Measurements from ENCODE around the gene AMPH.

Gene AMPH

DNA sequence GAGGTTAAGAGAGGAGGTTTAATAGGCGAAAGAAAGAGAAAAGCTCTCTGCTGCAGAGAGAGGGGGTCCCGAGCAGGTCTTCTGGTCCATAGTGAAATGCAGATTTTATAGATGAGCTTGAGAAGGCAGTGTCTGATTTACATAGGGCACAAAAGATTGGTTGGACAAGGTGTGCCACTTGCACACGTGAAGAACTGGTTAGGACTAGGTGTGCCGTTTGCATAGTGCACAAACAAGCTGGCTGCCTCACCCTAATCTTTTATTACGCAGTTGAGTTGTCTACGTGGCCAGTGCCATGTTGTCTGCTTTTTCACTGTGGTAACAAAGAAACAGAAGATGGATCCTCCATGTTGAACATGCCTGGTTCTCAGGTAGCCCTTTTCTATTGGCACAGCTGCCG is 82.6 kb downstream of the AMPH start:
- in situ Hi-C loops (cut with HindIII; ENCODE audit: low sequenced_read_pairs) = no loop called here

DNA sequence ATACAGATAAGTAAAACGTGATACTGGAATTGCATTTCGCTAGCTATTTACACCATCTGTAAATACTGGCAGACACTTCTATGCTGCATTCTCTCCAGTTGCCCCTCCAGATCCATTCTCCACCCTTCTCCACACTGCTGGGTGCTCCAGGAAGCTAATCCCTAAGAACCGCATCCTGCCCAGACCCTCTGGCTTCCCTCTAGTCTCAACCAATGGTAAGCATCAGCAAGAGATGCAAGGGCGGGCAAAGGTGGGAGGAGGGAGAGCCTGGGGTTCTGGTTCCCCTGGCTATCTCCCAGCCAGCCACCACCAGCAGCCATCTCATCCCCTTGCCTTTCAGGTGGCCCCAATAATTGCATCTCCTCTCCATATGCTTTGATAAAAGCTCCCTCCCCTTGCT is 84.4 kb downstream of the AMPH start:
- in situ Hi-C loops (cut with HindIII; ENCODE audit: low sequenced_read_pairs) = no loop called here

DNA sequence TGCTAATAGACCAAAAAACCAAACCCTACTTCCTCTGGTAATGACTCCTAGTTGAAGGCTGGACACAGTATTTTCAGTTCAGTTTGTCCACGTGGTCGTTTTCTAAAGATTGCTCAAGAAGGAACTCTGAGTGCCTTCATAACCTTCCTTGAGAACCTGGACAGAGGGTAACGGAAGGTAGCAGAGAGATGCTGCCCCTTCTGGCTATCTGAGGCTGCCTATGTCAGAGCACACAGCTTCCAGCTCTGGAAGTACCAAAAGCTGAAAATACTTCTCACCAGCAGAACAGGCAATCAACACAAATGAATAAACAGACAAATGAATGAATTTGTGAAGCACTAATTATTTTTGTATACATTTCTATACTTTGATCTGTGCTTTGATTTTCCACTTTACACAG is 85.2 kb downstream of the AMPH start:
- in situ Hi-C loops (cut with HindIII; ENCODE audit: low sequenced_read_pairs) = no loop called here

DNA sequence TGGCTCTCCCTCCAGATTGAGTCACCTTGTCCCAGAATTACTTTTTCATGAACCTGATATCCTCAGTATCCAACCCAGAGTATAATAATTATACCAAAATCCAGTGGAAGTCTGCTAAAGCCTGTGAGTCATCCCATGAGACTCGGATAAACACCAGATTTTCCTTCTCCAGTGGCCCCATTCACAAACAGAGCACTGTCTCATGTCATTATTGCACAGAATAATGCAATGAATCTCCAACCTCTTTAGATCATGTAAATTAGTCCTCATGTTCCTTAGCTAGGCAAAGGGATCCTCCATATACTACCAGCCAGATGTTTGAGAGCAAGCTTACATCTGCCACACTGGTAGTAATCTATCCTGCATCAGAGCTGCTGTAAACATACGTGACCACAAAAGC is 89.0 kb downstream of the AMPH start:
- in situ Hi-C loops (cut with HindIII; ENCODE audit: low sequenced_read_pairs) = no loop called here

DNA sequence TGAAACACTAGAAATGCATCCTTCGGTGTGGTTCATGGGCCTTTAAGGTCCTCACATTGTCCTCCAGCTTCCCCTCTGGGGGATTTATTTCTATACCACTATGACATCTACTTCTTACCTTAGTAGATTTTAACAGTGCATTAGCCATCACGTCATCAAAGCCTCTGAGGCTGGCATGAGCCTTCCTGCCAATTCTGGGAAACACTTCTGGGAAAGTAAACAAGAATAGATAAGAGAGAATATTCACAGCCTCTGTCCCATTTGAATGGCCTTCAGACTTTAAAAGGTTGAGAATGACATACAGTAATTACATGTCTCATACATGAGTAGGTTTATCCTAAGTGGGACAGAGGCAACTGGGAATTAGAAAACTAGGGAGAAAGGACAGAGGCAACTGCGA is 89.7 kb downstream of the AMPH start:
- in situ Hi-C loops (cut with HindIII; ENCODE audit: low sequenced_read_pairs) = no loop called here

DNA sequence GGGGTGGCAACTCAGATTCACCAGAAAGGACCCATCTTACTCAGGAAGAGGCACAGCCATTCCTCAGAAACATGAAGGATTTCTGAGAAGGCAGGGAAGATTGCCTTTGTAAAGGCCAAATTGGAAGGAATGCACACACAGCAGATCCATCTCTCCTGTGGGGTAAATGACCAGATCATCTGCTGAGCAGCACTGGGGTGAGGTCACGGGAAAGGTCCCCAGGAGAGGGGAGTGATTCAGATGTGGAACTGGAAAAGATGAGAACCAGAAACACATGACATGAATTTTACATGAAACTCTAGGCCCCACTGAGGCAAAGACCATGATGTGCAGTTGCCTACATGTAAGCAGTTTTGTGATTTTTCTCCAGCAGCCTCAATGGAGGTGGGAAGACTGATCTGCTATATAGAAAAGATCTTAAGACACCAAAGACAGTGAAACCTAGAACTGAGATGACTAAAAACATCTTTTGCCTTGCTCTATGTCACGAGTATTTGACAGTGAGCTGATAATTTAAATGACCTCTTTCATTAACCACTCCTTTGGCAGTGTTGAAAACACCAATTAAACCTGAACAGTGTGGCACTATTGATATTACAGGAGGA is 91.6 kb downstream of the AMPH start:
- in situ Hi-C loops (cut with HindIII; ENCODE audit: low sequenced_read_pairs) = no loop called here

DNA sequence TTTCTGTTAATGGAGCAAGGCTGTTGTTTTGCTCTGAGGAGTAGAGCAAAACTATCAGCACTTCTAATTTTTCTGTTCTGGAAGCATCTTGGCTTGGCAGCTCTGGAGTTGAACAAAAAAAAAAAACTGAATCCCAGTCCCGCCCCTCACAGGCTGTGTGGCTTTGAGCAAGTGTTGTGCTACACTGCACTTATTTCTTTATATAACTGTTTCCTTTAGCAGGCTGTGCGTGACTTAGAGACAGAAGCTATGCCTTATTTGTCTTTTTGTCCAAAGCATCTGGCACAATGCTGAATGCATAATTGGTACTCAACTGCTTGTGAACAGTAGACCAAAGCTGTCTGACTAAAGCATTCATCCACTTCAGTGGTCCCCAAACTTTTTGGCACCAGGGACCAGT is 96.1 kb downstream of the AMPH start:
- in situ Hi-C loops (cut with HindIII; ENCODE audit: low sequenced_read_pairs) = no loop called here

DNA sequence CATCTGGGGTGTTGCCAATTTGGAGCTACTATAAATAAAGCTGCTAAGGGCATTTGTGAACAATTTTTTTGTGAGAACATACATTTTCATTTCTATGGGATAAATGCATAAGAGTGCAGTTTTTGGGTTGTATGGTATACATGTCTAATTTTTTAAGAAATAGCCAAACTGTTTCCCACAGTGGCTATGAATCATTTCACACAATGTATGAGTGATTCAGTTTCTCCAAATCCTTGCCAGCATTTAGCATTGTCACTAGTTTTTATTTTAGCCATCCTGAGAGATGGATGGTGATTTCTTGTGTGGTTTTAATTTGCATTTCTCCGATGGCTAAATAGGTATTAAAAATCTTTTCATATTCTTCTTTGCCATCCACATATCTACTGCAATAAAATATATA is 105.3 kb downstream of the AMPH start:
- in situ Hi-C loops (cut with HindIII; ENCODE audit: low sequenced_read_pairs) = no loop called here

DNA sequence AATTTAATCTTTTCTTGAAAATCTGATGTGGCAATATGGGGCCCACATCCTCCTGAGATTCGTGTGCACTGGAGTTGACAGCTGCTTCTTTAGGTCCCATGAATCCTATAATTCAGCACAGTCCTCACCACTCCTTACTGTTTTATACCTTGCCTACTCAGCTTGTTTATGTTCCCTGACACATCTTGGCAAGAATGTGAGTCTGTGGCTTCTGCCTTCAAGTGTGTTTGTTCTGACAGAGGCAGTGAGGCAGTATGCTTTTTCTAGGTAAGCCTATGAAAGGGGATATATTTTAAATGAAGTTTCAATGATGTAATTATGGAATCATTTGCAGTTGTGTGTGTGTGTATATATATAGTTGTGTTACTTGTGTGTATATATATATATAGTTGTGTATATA is 106.4 kb downstream of the AMPH start:
- in situ Hi-C loops (cut with HindIII; ENCODE audit: low sequenced_read_pairs) = no loop called here

DNA sequence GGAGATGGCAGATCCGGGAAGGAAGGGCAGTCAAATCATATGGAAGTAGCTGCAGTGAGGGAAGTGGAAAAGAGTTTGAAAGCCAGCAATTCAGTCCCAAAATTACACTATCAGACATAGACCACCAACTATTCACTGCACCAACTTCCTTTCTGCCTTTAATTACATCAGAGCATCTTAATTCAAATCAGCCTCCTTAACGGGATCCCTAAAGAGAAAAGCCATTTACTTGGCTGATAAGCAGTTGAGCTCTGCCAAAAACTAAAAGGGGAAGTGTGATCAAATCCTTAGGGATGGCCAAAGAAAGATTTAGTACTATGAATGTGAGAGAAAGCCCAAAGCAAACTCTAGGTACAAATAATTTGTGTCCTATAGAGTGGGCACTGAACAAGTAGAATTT is 110.4 kb downstream of the AMPH start:
- in situ Hi-C loops (cut with HindIII; ENCODE audit: low sequenced_read_pairs) = no loop called here

DNA sequence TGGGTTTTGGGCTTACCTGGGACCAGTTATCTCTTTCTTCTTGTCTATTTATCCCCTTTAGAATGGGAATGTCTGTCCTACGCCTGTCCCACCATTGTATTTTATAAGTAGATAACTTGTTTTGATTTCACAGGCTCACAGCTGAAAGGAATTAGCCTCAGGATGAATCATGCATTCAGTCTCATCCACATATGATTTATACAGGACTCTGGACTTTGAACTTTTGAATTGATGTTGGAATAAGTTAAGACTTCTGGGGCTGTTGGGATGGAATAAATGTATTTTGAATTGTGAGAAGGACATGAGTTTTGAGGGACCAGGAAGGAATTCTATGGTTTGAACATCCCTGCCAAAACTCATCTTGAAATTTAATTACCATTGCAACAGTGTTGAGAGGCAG is 112.6 kb downstream of the AMPH start:
- in situ Hi-C loops (cut with HindIII; ENCODE audit: low sequenced_read_pairs) = no loop called here

DNA sequence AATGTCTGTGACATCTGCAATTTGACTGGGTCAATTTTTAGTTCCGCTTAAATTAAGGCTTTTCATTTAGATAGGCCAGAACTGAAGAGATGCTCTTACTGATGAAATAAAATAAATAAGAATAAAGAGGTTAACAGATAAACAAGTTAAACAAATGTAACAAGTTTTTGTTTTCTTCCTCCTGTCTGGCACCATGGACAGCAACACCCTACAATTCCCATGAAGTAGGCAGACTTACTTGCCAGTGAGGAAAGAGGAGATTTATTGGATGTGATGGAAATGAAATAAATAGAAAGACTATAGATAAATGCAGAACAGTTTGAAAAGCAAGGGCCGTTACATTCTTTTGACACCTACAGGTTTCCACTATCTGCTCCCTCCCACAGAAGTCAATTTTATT is 118.5 kb downstream of the AMPH start:
- in situ Hi-C loops (cut with HindIII; ENCODE audit: low sequenced_read_pairs) = no loop called here

DNA sequence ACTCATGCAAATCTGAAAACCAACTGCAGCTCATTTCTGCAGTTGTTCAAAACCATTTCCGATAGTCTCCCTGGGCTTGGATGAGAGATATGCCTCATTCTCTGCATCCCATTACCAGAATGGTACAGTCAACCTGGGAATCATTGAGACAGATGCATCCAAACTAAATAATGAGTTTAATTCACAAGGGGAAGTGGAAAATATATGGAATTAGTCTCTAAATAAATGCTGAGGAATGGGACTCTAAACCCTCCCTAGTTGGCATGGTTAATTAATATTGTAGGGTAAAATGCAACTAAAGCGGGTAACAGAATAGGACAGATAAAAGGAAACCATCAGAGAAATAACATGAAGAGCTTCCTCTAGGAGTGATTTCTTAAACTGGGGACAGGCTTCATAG is 118.9 kb downstream of the AMPH start:
- in situ Hi-C loops (cut with HindIII; ENCODE audit: low sequenced_read_pairs) = no loop called here

DNA sequence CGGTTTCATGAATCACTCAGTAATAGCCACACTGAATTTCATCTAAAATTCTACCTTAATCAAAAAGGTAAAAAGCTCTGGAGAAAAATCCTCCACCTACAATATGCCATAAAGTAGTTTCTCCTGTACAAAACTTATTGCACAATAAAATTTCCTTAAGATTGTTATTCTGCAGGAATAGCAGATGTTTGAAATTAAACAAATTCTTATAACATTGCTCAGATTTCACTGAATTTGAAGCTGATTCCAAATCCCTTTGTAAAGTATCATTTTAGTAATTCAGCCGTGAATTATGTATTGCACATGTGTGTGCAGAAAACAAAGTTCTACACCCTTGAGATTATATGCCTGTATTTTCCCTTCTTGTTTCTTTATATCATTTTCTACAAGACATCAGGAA is 123.8 kb downstream of the AMPH start:
- in situ Hi-C loops (cut with HindIII; ENCODE audit: low sequenced_read_pairs) = no loop called here

DNA sequence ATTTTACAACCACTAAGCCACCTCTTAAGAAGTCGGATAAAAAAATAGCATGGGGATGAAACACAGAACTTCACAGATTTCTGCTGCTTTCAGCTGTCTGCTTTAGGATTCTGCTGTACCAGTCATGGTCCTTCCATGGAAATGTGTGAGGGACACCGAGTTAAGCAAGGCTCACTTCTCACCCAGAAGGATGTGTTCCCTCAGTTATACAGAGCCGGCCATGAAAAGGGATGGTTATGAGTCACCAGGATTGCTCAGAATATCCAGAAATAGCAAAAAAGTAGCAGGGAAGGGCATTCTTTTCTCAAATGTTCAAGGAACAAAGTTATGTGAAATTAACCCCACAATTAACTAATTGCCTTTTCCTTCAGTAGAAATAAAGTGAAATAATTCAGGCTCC is 124.4 kb downstream of the AMPH start:
- in situ Hi-C loops (cut with HindIII; ENCODE audit: low sequenced_read_pairs) = no loop called here

DNA sequence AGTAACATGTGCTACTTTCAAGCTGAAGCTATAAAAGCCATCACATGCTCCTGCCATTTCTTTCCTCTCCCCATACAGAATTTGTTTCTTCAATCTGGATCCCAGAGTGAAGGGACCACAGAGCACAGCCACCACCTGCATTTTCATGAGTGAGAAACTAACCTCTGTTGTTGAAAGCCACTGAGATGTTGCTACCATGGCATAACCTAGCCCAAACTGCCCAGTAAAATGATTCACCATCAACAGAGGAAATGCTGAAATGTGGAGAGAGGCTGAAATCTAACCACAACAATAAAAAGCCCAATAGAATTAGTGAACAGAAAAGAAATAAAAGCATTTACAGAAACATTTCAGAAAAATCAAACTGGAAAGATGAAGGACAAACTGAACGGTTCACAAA is 125.2 kb downstream of the AMPH start:
- in situ Hi-C loops (cut with HindIII; ENCODE audit: low sequenced_read_pairs) = no loop called here

DNA sequence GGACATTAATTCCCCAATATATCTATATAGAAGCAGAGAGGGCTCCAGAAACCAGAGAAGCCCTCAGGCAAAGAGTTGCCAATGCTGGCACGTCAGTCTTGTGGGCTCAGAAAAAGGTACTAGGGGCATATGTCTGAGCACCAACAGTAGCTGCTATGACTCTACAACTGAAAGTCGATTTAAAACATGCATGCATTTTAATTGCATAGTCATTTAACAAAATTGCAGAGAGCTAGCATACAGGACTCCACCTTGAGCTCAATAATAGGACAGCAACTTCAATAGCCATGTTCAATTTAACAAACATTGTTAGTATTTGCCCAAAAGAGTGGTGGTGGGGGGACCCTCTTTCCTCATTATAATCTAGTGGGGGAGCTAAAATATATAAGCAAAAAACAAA is 126.5 kb downstream of the AMPH start:
- in situ Hi-C loops (cut with HindIII; ENCODE audit: low sequenced_read_pairs) = no loop called here

DNA sequence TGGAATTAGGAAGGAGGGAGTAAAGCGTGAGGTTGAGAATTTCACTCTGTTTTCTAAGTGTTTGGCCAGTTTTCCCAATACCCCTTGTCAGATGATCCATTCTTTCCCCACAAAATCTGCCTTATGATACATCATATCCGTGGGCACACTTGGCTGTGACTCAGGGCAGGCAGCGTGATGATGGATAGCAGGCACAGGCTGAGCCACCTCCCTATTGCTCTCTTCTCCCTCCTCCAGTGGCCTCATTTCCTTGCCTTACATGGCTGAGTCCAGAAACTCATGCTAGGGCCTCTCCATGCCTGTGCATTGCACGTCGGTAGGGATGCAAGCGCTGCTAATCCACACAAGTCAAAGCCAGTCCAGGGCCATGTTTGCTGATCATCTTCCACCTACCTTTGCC is 128.3 kb downstream of the AMPH start:
- in situ Hi-C loops (cut with HindIII; ENCODE audit: low sequenced_read_pairs) = no loop called here

DNA sequence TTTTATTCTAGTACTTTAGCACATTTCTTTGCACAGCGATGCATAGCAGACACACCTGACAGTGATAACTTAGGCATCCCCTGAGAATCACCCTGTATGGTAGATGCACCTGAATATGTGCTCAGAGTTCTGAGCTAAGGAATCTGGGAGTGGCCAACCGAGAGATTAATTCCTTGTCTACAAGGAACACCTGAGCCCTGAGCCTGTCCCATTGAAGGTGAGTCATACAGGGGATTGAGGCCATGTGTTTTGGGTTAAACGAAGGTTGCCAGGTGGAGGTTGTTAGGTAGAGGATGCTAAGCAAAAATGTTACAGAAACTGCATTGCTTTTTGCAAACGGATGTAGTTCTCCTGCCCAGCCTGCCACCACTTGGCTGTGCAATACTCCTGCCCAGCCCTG is 128.9 kb downstream of the AMPH start:
- in situ Hi-C loops (cut with HindIII; ENCODE audit: low sequenced_read_pairs) = no loop called here

DNA sequence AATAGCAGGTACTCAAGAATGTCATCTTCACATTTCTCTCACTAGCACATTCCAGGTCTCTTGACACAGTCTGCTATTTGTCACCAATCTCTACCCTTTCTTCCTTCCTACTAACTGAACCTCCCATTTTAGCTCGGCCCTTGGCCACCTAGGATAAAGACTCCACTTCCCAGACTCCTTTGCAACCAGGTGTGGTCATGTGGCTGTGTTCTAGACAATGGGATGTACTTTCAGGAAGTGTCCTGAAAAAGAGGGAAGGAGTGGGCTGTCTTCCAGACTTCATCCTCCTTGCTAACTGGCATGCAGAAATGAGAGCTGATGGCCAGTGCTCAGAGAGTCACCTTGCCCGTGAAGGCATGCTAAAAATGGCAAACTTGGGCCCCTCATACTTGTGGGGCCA is 139.2 kb downstream of the AMPH start:
- in situ Hi-C loops (cut with HindIII; ENCODE audit: low sequenced_read_pairs) = no loop called here

DNA sequence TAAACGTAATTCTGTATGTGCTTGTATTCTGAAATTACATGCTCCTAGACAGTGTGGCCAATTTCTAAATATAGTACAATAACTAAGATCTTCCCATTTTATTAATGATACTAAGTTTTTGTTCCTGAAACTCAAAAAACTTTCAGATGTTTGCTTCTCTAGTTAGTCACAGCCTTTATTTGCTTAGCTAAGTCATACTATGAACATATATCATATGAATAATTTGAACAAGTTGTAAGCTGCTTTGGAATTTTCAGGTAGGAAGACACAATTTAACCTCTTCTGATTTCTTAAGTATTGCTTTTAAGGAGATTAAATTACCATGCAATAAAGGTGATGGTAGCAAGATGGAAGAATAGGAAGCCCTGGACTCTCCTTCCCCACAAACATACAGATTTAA is 148.7 kb downstream of the AMPH start:
- in situ Hi-C loops (cut with HindIII; ENCODE audit: low sequenced_read_pairs) = no loop called here

DNA sequence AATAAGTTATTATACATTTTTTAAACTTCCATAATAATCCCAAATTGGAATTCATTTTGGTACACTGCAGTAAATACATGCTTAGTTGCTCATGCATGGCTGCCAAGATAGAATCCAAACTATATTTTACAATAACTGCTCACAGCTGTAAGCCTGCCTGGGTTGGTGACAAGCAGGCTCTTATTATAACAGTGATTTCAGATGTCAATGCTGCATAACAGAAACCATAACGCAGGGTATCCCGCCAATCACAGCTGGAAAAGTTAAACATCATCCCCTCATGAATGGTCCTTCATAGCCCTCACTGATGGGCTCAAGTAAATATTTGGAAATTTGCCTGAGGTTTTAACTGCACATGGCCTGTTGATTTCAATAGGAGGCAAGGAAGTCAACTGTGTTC is 149.8 kb downstream of the AMPH start:
- in situ Hi-C loops (cut with HindIII; ENCODE audit: low sequenced_read_pairs) = no loop called here

DNA sequence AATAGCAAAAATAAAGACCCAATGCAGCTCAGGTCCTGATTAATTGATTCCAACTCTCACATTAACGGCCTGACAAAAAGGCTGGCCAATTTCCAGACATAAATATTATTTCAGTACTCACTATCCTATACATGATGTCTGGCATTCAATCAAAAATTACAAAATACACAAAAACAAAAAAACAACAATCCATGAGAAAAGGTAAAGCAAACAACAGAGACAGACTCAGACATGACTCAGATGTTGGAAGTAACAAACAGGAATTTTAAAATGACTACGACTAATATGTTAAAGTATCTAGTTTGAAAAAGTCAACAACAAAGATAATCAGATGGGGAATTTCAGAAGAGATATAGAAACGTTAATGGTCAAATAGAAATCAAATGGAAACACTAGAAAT is 152.8 kb downstream of the AMPH start:
- in situ Hi-C loops (cut with HindIII; ENCODE audit: low sequenced_read_pairs) = no loop called here

DNA sequence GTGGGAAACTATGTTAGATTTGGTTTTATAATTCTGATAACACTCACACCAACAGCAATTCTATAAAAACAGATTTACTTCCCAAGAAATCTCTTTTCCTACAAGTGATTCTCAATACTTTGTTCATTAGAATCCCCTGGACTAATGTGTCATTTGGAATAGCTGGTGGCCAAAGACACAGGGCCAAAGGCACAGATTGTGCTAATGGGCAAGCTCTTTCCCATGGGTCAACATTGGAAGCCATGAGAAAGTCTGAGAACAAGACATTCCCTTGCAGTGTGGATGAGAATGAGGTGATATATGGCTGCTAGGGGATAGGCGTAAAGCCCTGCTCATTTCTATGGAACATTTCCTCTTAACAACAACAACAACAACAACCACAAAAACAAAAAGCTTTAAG is 153.8 kb downstream of the AMPH start:
- in situ Hi-C loops (cut with HindIII; ENCODE audit: low sequenced_read_pairs) = no loop called here
